Liver (tissue), 3 donors: ENCODE results near the gene ADPRH.

ENCODE experiments used
- GABPA ChIP-seq, 2 donors: IDR thresholded peaks in 1 of 2; conservative IDR thresholded peaks in 1 of 2; 2 replicates each; pipeline ENCODE4 v1.6.1; 2016; ENCODE audit warnings: antibody characterized with exemption in 2 of 2, mild to moderate bottlenecking in 1 of 2, moderate library complexity in 1 of 2
- NR2F2 ChIP-seq: IDR thresholded peaks from 2 replicates; pipeline ENCODE4 v1.6.1; 2016; ENCODE audit warnings: antibody characterized with exemption
- RAD21 ChIP-seq, 2 donors: IDR thresholded peaks; 2 replicates each; pipeline ENCODE4 v1.6.1; 2016; ENCODE audit warnings: antibody characterized with exemption in 2 of 2, mild to moderate bottlenecking in 2 of 2
- SP1 ChIP-seq: IDR thresholded peaks from 2 replicates; pipeline ENCODE4 v1.6.1; 2018; ENCODE audit warnings: antibody characterized with exemption, mild to moderate bottlenecking
- TF ChIP-seq, protein P1 (sequence below): fragments of 150-350 bp; IDR thresholded peaks from 2 replicates; pipeline ENCODE4 v1.5.1; 2017; ENCODE audit warnings: improper control_type of control experiment, low read depth, low read length; ENCODE audit not compliant: missing input control
- TF ChIP-seq, protein P2 (sequence below): IDR thresholded peaks from 2 replicates; pipeline ENCODE4 v1.6.1; 2016; ENCODE audit warnings: antibody characterized with exemption, mild to moderate bottlenecking
- TF ChIP-seq, protein P3 (sequence below): IDR thresholded peaks from 2 replicates; pipeline ENCODE4 v1.6.1; 2016; ENCODE audit warnings: antibody characterized with exemption
- donor health status: healthy.
- donor health status: healthy.

DNA sequence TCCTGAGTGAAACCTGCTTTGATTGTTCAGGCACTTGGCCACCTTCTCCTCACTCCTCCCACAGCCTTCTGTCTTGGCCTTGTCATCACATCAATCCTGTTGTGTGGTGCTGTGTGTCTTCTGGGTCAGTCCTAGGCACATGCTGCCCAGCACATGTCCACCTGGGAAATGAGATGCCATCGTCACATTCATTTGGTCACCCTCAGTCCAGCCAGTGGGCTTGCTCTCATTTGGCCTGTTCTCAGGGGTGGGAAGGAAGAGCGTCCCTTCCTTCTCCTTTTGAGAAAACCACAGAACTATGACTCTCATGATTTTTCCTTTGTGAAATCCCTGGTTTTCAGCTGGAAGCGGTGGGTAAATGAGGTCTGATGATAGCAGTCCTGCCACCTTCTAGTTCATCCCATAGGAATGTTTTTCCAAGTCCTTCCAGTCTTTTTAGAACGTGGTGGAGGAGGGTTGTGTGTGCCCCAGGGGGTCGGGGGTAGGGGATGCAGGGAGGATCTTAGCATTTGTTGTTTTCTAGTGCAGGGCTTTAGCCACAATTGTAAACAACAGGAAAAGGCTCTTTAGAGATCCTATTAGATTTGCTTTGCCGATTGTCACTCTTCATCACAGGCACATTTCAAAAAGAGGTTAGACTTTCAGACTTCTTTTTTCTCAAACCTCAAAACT lies 9.9 kb downstream of the ADPRH start:
- no peak for TF ChIP-seq NR2F2
- TF ChIP-seq GABPA (IDR thresholded peaks at IDR 0.05 in 1 of 2, conservative IDR thresholded peaks at IDR 0.05 in 1 of 2), result no peak
- TF ChIP-seq, protein P1, sequence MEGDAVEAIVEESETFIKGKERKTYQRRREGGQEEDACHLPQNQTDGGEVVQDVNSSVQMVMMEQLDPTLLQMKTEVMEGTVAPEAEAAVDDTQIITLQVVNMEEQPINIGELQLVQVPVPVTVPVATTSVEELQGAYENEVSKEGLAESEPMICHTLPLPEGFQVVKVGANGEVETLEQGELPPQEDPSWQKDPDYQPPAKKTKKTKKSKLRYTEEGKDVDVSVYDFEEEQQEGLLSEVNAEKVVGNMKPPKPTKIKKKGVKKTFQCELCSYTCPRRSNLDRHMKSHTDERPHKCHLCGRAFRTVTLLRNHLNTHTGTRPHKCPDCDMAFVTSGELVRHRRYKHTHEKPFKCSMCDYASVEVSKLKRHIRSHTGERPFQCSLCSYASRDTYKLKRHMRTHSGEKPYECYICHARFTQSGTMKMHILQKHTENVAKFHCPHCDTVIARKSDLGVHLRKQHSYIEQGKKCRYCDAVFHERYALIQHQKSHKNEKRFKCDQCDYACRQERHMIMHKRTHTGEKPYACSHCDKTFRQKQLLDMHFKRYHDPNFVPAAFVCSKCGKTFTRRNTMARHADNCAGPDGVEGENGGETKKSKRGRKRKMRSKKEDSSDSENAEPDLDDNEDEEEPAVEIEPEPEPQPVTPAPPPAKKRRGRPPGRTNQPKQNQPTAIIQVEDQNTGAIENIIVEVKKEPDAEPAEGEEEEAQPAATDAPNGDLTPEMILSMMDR, result no peak
- TF ChIP-seq, protein P2, sequence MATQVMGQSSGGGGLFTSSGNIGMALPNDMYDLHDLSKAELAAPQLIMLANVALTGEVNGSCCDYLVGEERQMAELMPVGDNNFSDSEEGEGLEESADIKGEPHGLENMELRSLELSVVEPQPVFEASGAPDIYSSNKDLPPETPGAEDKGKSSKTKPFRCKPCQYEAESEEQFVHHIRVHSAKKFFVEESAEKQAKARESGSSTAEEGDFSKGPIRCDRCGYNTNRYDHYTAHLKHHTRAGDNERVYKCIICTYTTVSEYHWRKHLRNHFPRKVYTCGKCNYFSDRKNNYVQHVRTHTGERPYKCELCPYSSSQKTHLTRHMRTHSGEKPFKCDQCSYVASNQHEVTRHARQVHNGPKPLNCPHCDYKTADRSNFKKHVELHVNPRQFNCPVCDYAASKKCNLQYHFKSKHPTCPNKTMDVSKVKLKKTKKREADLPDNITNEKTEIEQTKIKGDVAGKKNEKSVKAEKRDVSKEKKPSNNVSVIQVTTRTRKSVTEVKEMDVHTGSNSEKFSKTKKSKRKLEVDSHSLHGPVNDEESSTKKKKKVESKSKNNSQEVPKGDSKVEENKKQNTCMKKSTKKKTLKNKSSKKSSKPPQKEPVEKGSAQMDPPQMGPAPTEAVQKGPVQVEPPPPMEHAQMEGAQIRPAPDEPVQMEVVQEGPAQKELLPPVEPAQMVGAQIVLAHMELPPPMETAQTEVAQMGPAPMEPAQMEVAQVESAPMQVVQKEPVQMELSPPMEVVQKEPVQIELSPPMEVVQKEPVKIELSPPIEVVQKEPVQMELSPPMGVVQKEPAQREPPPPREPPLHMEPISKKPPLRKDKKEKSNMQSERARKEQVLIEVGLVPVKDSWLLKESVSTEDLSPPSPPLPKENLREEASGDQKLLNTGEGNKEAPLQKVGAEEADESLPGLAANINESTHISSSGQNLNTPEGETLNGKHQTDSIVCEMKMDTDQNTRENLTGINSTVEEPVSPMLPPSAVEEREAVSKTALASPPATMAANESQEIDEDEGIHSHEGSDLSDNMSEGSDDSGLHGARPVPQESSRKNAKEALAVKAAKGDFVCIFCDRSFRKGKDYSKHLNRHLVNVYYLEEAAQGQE, result no peak
- TF ChIP-seq, protein P3, sequence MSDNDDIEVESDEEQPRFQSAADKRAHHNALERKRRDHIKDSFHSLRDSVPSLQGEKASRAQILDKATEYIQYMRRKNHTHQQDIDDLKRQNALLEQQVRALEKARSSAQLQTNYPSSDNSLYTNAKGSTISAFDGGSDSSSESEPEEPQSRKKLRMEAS, result no peak
- TF ChIP-seq SP1, result no peak
- no peak for TF ChIP-seq RAD21 (IDR thresholded peaks at IDR 0.05)
